Uterus (tissue), 2 donors: ENCODE data around the gene AKAP12.

Experiments
- POLR2A ChIP-seq, 2 donors: fragments of 450-650 bp; IDR thresholded peaks; one replicate each; pipeline ENCODE4 v1.6.1; 2016; ENCODE audit warnings: antibody characterized with exemption in 2 of 2, mild to moderate bottlenecking in 1 of 2, moderate library complexity in 1 of 2
- TF ChIP-seq, protein P1 (sequence below), 4 experiments: fragments of 200-600 bp in 2 of 4; fragments of 450-650 bp in 2 of 4; sonication (generic) in 2 of 4; IDR thresholded peaks; one replicate each; pipeline ENCODE4 v1.5.1; 2016 to 2019; ENCODE audit warnings: antibody characterized with exemption in 4 of 4, mild to moderate bottlenecking in 2 of 4, moderate library complexity in 1 of 4

DNA sequence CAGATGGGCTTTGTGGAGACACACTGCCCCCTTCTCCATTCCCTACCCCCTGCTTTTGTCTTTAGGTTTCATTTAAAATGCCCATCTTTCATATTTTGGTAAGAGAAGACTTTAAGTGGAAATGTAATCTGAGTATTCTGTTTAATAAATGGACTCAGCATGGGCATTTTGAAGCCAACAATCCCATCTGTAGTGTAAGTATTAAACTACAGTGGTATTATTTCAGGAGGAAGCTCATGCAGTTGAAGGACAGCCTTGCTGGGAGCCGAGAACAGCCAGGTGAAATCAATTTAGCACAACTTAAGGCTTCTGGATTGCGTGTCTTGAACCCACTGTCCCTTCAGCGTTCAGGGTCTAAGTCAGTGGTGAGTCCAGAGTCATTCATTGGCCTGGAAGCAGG is 63.5 kb downstream of the AKAP12 start:
- TF ChIP-seq, protein P1, sequence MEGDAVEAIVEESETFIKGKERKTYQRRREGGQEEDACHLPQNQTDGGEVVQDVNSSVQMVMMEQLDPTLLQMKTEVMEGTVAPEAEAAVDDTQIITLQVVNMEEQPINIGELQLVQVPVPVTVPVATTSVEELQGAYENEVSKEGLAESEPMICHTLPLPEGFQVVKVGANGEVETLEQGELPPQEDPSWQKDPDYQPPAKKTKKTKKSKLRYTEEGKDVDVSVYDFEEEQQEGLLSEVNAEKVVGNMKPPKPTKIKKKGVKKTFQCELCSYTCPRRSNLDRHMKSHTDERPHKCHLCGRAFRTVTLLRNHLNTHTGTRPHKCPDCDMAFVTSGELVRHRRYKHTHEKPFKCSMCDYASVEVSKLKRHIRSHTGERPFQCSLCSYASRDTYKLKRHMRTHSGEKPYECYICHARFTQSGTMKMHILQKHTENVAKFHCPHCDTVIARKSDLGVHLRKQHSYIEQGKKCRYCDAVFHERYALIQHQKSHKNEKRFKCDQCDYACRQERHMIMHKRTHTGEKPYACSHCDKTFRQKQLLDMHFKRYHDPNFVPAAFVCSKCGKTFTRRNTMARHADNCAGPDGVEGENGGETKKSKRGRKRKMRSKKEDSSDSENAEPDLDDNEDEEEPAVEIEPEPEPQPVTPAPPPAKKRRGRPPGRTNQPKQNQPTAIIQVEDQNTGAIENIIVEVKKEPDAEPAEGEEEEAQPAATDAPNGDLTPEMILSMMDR (IDR thresholded peaks at IDR 0.05), result no peak
- TF ChIP-seq POLR2A (IDR thresholded peaks at IDR 0.05), result no peak
